Fibroblast of lung (primary cell): Measurements from ENCODE around the gene IBTK. TPM values are rescaled to one million over a fixed set of nuclear protein-coding genes. Genes with fewer than 3 reads are reported as not detected.
A peak's percentile ranks its signal among the peaks of the same experiment; 100 is the strongest.

Experiments used
- DNase-seq, 2 donors: peaks; one replicate each; pipeline versions ENCODE4 v3.0.0 to v3.0.0-alpha.2; 2010; ENCODE audit warnings: low read depth in 2 of 2
- H2AFZ ChIP-seq: 2 replicates; pipeline ENCODE4 v1.5.1; 2012; ENCODE audit warnings: low read length, control low read depth, inconsistent platforms
- H3K27ac ChIP-seq: 2 replicates; pipeline ENCODE4 v1.5.1; 2011; ENCODE audit warnings: low read length, control low read depth; ENCODE audit not compliant: insufficient read depth
- H3K27me3 ChIP-seq: 2 replicates; pipeline ENCODE4 v1.5.1; 2011; ENCODE audit warnings: mild to moderate bottlenecking, low read length; ENCODE audit not compliant: control insufficient read depth, insufficient read depth
- H3K36me3 ChIP-seq: 2 replicates; pipeline ENCODE4 v1.5.1; 2011; ENCODE audit warnings: low read length; ENCODE audit not compliant: control insufficient read depth, insufficient read depth
- H3K4me1 ChIP-seq: 2 replicates; pipeline ENCODE4 v1.5.1; 2011; ENCODE audit warnings: low read length; ENCODE audit not compliant: control insufficient read depth, insufficient read depth; ENCODE audit errors: extremely low read depth
- H3K4me2 ChIP-seq: 2 replicates; pipeline ENCODE4 v1.5.1; 2011; ENCODE audit warnings: low read length, control low read depth; ENCODE audit not compliant: insufficient read depth; ENCODE audit errors: extremely low read depth
- H3K4me3 ChIP-seq, 4 experiments: fragments of 200-600 bp in 1 of 4; sonication (generic) in 1 of 4; replicated peaks in 1 of 4; 2 replicates each; pipeline ENCODE4 v1.5.1; 2011 to 2016; ENCODE audit warnings: low read length in 4 of 4, low read depth in 3 of 4, mild to moderate bottlenecking in 3 of 4, control low read depth in 2 of 4, inconsistent platforms in 1 of 4, mixed read lengths in 1 of 4; ENCODE audit not compliant: insufficient read depth in 1 of 4; ENCODE audit errors: control extremely low read depth in 1 of 4
- H3K79me2 ChIP-seq: 2 replicates; pipeline ENCODE4 v1.5.1; 2012; ENCODE audit warnings: mild to moderate bottlenecking, low read length, inconsistent platforms; ENCODE audit not compliant: control insufficient read depth, insufficient read depth
- H3K9ac ChIP-seq: 2 replicates; pipeline ENCODE4 v1.5.1; 2011; ENCODE audit warnings: mild to moderate bottlenecking, low read length, control low read depth; ENCODE audit not compliant: insufficient read depth
- H3K9me3 ChIP-seq: 2 replicates; pipeline ENCODE4 v1.5.1; 2012; ENCODE audit warnings: low read depth, low read length; ENCODE audit not compliant: control insufficient read depth, insufficient read depth
- H4K20me1 ChIP-seq: 2 replicates; pipeline ENCODE4 v1.5.1; 2011; ENCODE audit warnings: low read length; ENCODE audit not compliant: control insufficient read depth, insufficient read depth; ENCODE audit errors: extremely low read depth
- EZH2 ChIP-seq: IDR thresholded peaks from 2 replicates; pipeline ENCODE4 v1.5.1; 2012; ENCODE audit warnings: low read length, control low read depth, mild to moderate bottlenecking; ENCODE audit errors: missing control alignments
- polyA plus RNA-seq, 2 donors: library from polyadenylated mRNA; depleted of rRNA in 1 of 2; stranded (reverse) in 1 of 2; unstranded in 1 of 2; fragments of >200 nt; gene quantifications; 2 replicates each; pipeline ENCODE4 v1.2.1, GENCODE V29; 2011 to 2012; ENCODE audit warnings: missing spikeins in 1 of 2
- total RNA-seq: library from RNA; depleted of rRNA; stranded (reverse); fragments of >200 nt; gene quantifications from 2 replicates; pipeline ENCODE4 v1.2.1, GENCODE V29; 2014
- TF ChIP-seq, protein P1 (sequence below), 2 donors: IDR thresholded peaks in 1 of 2; conservative IDR thresholded peaks in 1 of 2; 1 replicate in 1 of 2; 2 replicates in 1 of 2; pipeline ENCODE4 v1.5.1; 2011 to 2012; ENCODE audit warnings: low read length in 2 of 2, control low read depth in 1 of 2, inconsistent platforms in 1 of 2, low read depth in 1 of 2, mild to moderate bottlenecking in 1 of 2

IBTK gene
- total and polyA plus RNA-seq, 2 donors (not counting 1 experiment from before 2014, with no cell fraction given): 36.0 to 66.9 TPM

- no peak overlapping the region for H2AFZ ChIP-seq
- H3K4me2 ChIP-seq: no peak overlapping the region
- H3K27ac ChIP-seq: no peak overlapping the region
- H3K4me1 ChIP-seq: peaks cover 2% of the 10 kb centered on the region
- H3K4me3 ChIP-seq: no peak overlapping the region
- TF ChIP-seq, protein P1, sequence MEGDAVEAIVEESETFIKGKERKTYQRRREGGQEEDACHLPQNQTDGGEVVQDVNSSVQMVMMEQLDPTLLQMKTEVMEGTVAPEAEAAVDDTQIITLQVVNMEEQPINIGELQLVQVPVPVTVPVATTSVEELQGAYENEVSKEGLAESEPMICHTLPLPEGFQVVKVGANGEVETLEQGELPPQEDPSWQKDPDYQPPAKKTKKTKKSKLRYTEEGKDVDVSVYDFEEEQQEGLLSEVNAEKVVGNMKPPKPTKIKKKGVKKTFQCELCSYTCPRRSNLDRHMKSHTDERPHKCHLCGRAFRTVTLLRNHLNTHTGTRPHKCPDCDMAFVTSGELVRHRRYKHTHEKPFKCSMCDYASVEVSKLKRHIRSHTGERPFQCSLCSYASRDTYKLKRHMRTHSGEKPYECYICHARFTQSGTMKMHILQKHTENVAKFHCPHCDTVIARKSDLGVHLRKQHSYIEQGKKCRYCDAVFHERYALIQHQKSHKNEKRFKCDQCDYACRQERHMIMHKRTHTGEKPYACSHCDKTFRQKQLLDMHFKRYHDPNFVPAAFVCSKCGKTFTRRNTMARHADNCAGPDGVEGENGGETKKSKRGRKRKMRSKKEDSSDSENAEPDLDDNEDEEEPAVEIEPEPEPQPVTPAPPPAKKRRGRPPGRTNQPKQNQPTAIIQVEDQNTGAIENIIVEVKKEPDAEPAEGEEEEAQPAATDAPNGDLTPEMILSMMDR (conservative IDR thresholded peaks at IDR 0.05 in 1 of 2, IDR thresholded peaks at IDR 0.05 in 1 of 2; ENCODE audit: low read depth in 1 of 2, low read length in 2 of 2): no peak
- TF ChIP-seq EZH2: no peak
- H3K9me3 ChIP-seq: no peaks in the 10 kb centered on the region
- no peak overlapping the region for H3K9ac ChIP-seq
- H4K20me1 ChIP-seq: peaks cover 3% of the 10 kb centered on the region
- no peaks in the 10 kb centered on the region for H3K27me3 ChIP-seq
- DNase-seq: peak; percentile 16 to 17
- H3K79me2 ChIP-seq: peaks cover 50% of the 10 kb centered on the region
- H3K36me3 ChIP-seq: no peaks in the 10 kb centered on the region
Measured at GRCh38 chr6:82237013-82237412, 10.5 kb downstream of the IBTK start.

DNA sequence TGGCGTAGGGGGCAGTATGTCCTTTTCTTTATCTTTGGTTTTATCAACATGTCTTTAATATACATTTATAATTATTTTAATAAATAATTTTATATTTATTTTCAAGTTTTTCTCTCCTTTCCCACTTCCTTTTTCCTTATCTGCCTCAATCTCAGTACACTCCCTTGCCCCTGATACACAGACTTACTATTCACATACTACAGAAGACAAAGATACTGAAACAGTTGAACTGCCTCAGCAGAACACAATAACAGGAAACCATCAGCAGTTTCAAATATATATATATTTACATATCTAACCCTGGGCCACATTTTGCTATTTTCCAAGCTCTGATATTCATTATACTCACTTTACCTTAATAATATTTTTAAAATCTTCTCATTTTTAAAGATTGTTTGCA, 19.8 kb downstream of the IBTK start:
- Histone ChIP-seq H4K20me1 (no peaks in the 10 kb centered on the region), H3K4me1 (no peaks in the 10 kb centered on the region), H3K9ac (no peak overlapping the region), H3K79me2 (peaks cover 2% of the 10 kb centered on the region), H3K36me3 (no peaks in the 10 kb centered on the region), H3K27ac (no peak overlapping the region), H3K9me3 (no peaks in the 10 kb centered on the region), H3K4me2 (no peak overlapping the region), H3K4me3 (no peak overlapping the region), H2AFZ (no peak overlapping the region), H3K27me3 (no peaks in the 10 kb centered on the region)
- no peak for TF ChIP-seq EZH2
- TF ChIP-seq, protein P1 (conservative IDR thresholded peaks at IDR 0.05 in 1 of 2, IDR thresholded peaks at IDR 0.05 in 1 of 2; ENCODE audit: low read depth in 1 of 2, low read length in 2 of 2): no peak
- no peak for DNase-seq

DNA sequence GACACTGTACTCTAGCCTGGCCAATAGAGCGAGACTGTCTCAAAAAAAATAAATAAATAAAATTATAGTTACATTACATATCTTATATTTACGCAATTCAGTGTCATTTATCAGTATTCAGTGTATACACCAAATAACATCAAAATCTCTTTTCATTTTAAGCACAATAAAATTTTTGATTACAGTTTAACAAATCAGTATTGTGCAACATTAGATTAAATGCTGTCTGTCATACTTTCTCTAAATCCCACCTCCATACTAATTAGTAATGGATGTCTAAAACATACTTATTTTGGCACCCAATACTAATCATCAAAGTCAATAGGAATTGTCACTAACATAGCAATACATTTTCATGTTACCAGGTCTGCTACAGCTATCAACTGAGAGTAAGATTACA, 27.4 kb downstream of the IBTK start:
- Histone ChIP-seq H3K4me1 (no peaks in the 10 kb centered on the region), H3K27me3 (no peaks in the 10 kb centered on the region), H2AFZ (no peak overlapping the region), H3K36me3 (peaks cover 4% of the 10 kb centered on the region), H3K79me2 (no peaks in the 10 kb centered on the region), H4K20me1 (no peaks in the 10 kb centered on the region), H3K4me3 (no peak overlapping the region), H3K9me3 (no peaks in the 10 kb centered on the region), H3K27ac (no peak overlapping the region), H3K4me2 (no peak overlapping the region), H3K9ac (no peak overlapping the region)
- no peak for TF ChIP-seq EZH2
- TF ChIP-seq, protein P1 (conservative IDR thresholded peaks at IDR 0.05 in 1 of 2, IDR thresholded peaks at IDR 0.05 in 1 of 2; ENCODE audit: low read depth in 1 of 2, low read length in 2 of 2): no peak
- no peak for DNase-seq
